Measurements from ENCODE around the gene ERAS.

Gene ERAS

GRCh38 chrX:48826135-48826875 is at the start of gene ERAS:
Gene ERAS (plus strand): TSS chrX:48826513. CDS start chrX:48829124, 2,611 bp downstream.
- DNase-seq (ENCODE audit: low read depth) = no peak

GRCh38 chrX:48776818-48777439 is 49.4 kb upstream of the ERAS start:
- DNase-seq (ENCODE audit: low read depth) = no peak

- no peak for DNase-seq (ENCODE audit: low read depth)
Observed at GRCh38 chrX:48779399-48779798, 46.9 kb upstream of the ERAS start.

GRCh38 chrX:48781705-48782104 is 44.6 kb upstream of the ERAS start:
- no peak for DNase-seq (ENCODE audit: low read depth)

GRCh38 chrX:48782216-48782615 is 44.1 kb upstream of the ERAS start:
- no peak for DNase-seq (ENCODE audit: low read depth)

GRCh38 chrX:48782795-48783194 is 43.5 kb upstream of the ERAS start:
- no peak for DNase-seq (ENCODE audit: low read depth)

- DNase-seq (ENCODE audit: low read depth) = no peak
Observed at GRCh38 chrX:48784726-48785125, 41.6 kb upstream of the ERAS start.

GRCh38 chrX:48785186-48785539 is 41.1 kb upstream of the ERAS start:
- no peak for DNase-seq (ENCODE audit: low read depth)

- no peak for DNase-seq (ENCODE audit: low read depth)
Observed at GRCh38 chrX:48785540-48786214, 40.6 kb upstream of the ERAS start.

GRCh38 chrX:48786341-48786800 is 39.9 kb upstream of the ERAS start, which contains the start of gene GATA1:
Gene GATA1 (plus strand): TSS chrX:48786590. CDS start chrX:48791110, 4,520 bp downstream.
- no peak for DNase-seq (ENCODE audit: low read depth)

GRCh38 chrX:48786825-48787504 is 39.3 kb upstream of the ERAS start:
- no peak for DNase-seq (ENCODE audit: low read depth)

GRCh38 chrX:48787505-48788443 is 38.5 kb upstream of the ERAS start:
- DNase-seq (ENCODE audit: low read depth) = no peak

GRCh38 chrX:48789366-48790220 is 36.7 kb upstream of the ERAS start:
- no peak for DNase-seq (ENCODE audit: low read depth)

- DNase-seq (ENCODE audit: low read depth) = no peak
Observed at GRCh38 chrX:48790477-48790876, 35.8 kb upstream of the ERAS start.

- no peak for DNase-seq (ENCODE audit: low read depth)
Observed at GRCh38 chrX:48791063-48791820, 35.1 kb upstream of the ERAS start.

GRCh38 chrX:48792219-48792618 is 34.1 kb upstream of the ERAS start:
- DNase-seq (ENCODE audit: low read depth) = no peak

- DNase-seq (ENCODE audit: low read depth) = no peak
Observed at GRCh38 chrX:48793935-48794334, 32.4 kb upstream of the ERAS start.

- no peak for DNase-seq (ENCODE audit: low read depth)
Observed at GRCh38 chrX:48794340-48794910, 31.9 kb upstream of the ERAS start.

- no peak for DNase-seq (ENCODE audit: low read depth)
Observed at GRCh38 chrX:48794911-48795515, 31.3 kb upstream of the ERAS start.

Measured in stimulated activated CD4-positive, alpha-beta T cell treated with anti-CD3 and anti-CD28 coated beads, Interleukin-2, amount 100 ng/mL, for 4 hours (primary cell).